Measurements from ENCODE around the gene HGFAC. TPM values are rescaled to one million over a fixed set of nuclear protein-coding genes. Genes with fewer than 3 reads are reported as not detected.

HGFAC gene
- polyA plus RNA-seq, 3 donors from 2014 or later: not detected

GRCh38 chr4:3497095-3497494 lies 55.3 kb downstream of the HGFAC start:
- Mint-ChIP-seq H3K27ac (no peak overlapping the region), H3K4me3 (no peak overlapping the region), H3K9me3 (no peaks in the 10 kb centered on the region), H3K36me3 (no peaks in the 10 kb centered on the region), H3K27me3 (ENCODE audit: low read depth in 3 of 3) (no peaks in the 10 kb centered on the region), H3K4me1 (peaks cover 0 to 6% of the 10 kb centered on the region in 2 donors)
- DNase-seq: no peak

- Mint-ChIP-seq H3K27me3 (ENCODE audit: low read depth in 3 of 3) (no peaks in the 10 kb centered on the region), H3K4me3 (no peak overlapping the region), H3K9me3 (no peaks in the 10 kb centered on the region), H3K27ac (no peak overlapping the region), H3K4me1 (peaks cover 0 to 6% of the 10 kb centered on the region in 2 donors), H3K36me3 (no peaks in the 10 kb centered on the region)
- DNase-seq: no peak
These were observed 56.0 kb downstream of the HGFAC start for GRCh38 chr4:3497523-3498389.

GRCh38 chr4:3498407-3498806 lies 56.6 kb downstream of the HGFAC start:
- H3K36me3 Mint-ChIP-seq: peaks cover under 1 to 2% (median 2%) of the 10 kb centered on the region in 3 donors
- DNase-seq: no peak
- H3K4me3 Mint-ChIP-seq: no peak overlapping the region
- H3K27ac Mint-ChIP-seq: no peak overlapping the region
- H3K9me3 Mint-ChIP-seq: no peaks in the 10 kb centered on the region
- H3K27me3 Mint-ChIP-seq (ENCODE audit: low read depth in 3 of 3): no peaks in the 10 kb centered on the region
- peaks cover 3 to 8% of the 10 kb centered on the region in 2 donors for H3K4me1 Mint-ChIP-seq

Other genes starting within 250 kb of the HGFAC start
- gene MSANTD1, start 192.8 kb upstream of the HGFAC start, polyA plus RNA-seq: not detected
- gene RGS12, start 148.9 kb upstream of the HGFAC start, polyA plus RNA-seq: 1 to 10 TPM in 2 of 3 donors, not detected in 1; 2.5 to 2.7 TPM
- gene DOK7, start 21.3 kb downstream of the HGFAC start, polyA plus RNA-seq: 1 to 10 TPM in 2 of 3 donors, not detected in 1; 4.2 to 4.8 TPM
- 100 to 1,000 TPM in 2 of 3 donors, 10 to 100 TPM in 1; 98.7 to 185 (median 148) TPM for gene LRPAP1, start 90.5 kb downstream of the HGFAC start, polyA plus RNA-seq